Stimulated activated CD4-positive, alpha-beta T cell treated with anti-CD3 and anti-CD28 coated beads, Interleukin-1b, Interleukin-23, amount 100 ng/mL, for 4 hours (primary cell): ENCODE measurements around the gene CAPNS2.

Source experiments
- DNase-seq, 2 donors: peaks; one replicate each; pipeline ENCODE4 v3.0.0-alpha.2; 2020; ENCODE audit warnings: low read depth in 2 of 2

Gene CAPNS2

DNA sequence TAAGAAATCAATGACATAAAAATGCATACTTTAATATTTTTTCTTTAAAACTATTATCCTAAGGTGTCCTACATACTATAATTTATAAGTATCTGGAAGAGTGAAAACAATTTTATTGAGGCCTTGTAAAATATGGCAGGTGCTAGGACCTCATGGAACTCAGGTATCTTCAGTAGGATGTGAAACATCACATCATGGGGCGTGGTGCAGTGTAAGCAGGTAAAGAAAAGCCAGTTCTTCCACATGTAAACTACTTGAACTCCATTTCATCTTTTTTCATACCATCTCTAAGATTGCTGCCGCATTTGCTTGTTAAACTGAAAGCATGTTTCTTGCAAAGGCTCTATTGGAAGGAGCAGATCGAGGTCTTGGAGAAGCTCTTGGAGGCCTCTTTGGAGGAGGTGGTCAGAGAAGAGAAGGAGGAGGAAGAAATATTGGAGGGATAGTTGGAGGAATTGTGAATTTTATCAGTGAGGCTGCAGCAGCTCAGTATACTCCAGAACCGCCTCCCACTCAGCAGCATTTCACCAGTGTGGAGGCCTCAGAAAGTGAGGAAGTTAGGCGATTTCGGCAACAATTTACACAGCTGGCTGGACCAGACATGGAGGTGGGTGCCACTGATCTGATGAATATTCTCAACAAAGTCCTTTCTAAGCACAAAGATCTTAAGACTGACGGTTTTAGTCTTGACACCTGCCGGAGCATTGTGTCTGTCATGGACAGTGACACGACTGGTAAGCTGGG lies at the start of gene CAPNS2:
Gene CAPNS2, plus strand, starts transcription at position 253 of the 744 bp plus-strand sequence. Its CDS starts 73 bp downstream, at position 326.
- DNase-seq = no peak

DNA sequence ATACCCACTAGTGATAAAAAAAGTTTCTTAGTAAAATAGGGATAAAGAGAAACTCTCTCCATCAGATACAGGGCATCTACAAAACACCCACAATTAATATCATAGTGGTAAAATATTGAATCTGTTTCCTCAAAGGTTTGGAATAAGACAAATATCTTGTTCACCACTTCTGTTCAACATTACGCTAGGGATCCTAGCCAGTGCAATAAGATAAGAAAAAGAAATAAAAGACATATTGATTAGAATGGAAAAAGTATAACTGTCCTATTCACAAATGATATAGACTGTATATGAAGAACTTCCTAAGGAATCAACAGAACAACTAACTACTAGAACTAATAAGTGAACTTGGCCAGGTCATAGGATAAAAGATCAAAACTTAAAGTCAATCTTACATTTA lies 44.7 kb upstream of the CAPNS2 start:
- no peak for DNase-seq

DNA sequence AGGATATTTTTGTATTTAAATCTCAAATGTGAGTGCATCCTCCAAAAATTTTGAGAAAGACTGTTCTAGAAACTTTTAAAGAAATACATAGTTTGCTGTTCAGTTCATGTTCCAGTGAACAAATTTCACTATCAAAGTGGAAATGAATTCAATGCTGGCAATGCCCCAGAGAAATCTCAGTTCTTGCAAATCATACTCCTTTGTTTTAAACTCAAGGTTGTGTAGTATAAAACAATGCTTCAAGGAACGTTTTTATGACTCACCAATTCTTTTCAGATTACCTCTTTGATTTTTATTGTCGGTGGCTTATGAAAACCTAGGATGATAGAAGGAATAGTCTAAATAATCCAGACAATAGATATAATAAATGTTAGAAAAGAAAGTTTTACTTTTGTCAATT lies 40.0 kb upstream of the CAPNS2 start:
- DNase-seq = no peak

DNA sequence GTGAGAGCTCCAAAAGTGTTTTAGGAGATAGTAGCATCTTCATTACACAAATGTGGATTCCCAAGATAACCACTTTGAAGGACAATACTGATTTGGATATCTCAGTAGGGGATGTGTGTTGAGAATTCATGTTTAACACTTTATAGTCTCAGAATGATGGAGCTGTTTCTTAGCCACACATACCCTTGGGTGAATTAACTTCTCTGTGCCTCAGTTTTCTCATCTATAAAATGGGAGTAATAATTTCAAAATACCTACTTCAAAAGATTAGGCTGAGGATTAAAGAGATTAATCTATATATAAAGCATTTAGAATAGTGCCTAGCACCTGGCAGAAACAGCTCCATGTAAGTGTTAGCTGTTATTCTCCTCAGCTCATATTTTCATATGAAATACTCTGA lies 38.6 kb upstream of the CAPNS2 start:
- DNase-seq = no peak

DNA sequence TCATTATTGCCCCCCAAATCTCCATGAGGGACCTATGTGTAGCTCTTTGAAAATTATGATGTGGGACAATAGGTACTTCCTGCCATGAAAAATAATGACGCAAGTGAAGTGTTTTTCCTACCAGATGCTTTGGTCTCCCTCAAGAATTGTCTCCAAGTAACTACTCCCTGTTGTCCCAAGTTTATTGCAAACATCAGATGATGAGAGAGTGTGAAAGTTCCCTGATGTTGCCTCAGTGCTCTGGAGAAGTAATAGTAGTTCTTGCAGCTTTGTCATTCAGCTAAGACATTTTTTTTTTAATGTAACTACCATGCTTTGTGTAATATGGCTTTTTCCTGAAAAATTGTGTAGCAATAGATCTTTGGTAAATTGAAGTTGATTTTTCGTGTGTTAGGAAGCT lies 37.5 kb upstream of the CAPNS2 start:
- no peak for DNase-seq

DNA sequence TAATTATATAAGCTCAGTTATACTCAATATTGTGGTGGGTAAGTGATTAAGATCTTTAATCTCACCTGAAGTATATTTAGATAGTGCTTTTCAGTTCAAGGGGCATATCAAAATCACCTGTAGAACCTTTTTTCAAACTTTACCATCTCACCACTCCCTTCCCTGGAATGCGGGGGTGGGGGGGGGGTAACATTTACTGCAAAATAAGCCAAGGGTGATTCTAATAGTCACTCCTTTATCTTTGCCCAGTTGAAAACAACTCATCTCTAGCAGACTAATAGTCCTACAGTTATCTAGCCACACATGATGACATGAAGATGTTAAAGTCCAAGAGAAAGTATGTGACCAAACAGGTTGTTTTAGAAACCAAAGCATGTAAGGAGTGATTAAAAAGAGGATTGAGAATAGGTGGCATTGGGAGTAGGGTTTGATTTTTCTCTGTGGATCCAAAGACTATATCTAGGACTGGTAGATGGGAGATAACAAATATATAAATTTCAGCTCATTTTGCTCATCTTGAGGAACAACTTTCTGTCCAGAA lies 36.1 kb upstream of the CAPNS2 start:
- DNase-seq = no peak

DNA sequence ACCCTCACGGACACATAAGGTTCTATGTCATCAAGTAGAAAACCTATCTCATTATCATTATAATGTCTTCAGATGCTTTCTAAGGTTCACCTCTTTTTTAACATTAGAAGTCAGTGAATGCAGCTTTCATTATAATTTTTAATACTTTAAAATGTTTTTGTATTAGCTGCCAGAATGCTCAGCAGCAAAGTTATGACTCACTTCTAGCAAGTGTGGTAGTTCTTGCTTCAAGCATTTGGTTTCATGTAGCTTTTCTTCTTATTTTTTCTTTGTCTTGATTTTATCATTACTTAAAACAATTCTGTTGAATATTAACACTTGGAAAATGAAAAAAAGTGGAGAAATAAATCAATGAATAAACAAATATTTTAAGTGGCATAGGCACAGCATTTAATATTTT lies 34.3 kb upstream of the CAPNS2 start:
- no peak for DNase-seq

DNA sequence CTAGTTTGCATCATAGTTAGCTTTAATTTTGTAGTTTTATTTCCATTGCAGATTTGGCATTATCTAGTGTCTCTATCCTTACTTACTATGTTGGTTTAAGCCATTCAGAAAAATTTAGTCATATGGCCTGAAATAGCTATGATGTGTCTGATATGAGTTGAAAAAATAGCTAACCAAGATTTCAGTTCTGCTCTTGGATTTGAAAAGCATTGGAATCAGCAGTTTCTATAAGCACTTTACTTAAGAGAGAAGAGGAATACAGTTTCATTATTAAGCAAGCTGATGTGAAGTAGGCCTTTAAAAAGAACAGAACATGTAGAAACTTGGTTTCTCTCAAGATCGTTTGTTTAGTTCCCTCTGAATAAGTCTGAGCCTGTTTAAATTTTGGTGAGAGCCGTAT lies 31.7 kb upstream of the CAPNS2 start:
- DNase-seq = no peak

DNA sequence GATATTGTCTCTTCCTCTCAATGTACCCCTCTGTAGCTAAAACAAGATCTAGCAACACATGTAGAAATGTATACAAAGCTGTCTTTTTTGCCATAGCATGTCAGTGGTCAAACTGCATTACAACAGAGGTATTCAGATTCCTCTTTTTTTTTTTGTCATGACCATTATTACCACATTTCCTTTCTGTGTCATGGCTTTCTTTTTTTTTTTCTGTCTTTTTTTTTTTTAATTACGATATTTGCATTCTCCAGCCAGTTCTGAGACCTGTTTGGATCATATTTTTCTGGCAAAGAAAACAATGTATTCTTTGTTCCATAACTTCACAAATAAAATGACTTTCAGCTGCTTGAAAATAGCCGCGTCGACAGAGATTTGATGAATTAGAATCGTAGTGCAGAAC lies 27.4 kb upstream of the CAPNS2 start:
- DNase-seq = no peak

DNA sequence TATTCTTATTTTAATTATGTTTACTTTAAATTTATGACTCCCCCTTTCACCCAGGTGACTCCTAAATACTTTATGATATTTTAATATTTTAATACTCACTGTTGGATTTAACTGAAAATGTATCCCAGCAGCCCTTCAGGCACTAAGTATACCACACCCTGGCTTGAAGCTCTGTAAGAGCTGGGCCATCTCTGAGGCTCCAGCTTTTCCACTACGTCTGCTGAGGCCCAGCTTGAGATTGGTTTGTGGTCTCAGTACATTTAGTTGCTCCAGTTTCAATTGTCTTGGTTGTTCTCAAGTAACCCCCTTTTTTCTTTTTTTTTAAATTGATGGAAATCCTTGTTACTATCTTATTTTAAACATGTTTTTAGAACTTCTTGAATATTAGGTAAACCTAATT lies 27.0 kb upstream of the CAPNS2 start:
- DNase-seq = no peak

DNA sequence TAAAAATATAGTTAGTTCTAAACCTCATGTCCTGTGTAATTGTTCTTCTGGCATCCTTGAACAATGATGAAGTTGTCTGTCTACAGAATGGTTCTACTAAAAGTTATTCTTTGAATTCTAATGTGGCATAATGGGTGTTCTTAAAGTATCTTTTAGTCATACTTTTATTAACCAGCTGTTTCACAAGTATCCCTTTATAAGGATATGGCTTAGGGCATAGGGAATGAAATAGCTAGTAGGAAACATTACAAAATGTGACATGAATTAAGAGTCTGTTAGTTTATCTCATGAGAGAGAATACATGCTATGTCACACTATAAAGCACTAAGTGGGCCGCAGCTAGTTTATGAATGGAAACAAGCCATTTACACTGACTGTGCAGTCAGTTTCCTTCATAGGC lies 26.3 kb upstream of the CAPNS2 start:
- DNase-seq = no peak

DNA sequence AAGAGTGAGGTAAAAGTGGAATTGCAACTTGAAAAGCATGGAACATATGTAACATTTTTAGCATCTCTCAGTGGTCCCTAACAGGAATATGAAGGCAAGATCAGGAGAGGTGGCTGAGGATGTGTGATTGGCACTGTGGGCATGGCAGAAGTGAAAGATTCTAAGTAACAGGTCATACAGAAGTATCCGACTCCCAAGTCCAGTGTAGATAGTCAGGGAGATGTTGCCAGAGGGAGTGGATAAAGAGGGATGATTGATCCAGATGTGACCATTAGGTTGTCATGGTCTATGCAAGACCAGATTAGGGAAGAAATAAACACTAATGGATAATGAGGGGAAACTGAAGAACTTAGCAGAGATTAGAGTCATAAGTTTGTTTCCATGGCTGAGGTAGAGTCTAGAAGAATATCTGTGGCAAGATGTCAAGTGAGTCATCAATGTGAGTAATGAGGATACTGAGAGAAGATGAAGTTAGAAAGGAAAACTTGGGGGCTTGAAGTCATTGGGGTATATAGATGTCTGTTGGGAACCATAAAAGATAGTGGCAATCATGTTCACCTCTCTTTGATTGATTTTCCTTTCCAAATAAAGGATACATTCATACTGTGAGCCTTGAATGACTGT lies 23.9 kb upstream of the CAPNS2 start:
- no peak for DNase-seq

DNA sequence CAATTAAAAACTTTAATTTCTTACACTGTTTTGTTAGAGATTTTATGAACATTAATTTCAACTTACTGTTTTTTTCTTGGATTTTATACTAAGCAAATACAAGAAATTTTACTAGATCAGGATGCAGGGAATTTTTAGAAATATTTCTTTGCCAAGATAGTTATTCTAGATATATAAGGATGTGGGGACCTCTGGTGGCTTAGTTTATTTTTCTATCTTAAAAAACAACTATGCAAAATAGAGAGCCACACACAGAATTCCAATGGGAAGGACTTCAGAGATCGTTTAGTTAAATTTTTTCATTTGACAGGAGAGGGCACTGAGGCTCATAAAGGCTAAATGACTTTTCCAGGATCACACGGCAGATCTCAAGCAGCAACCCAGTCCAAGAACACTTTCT lies 23.0 kb upstream of the CAPNS2 start:
- DNase-seq = no peak

DNA sequence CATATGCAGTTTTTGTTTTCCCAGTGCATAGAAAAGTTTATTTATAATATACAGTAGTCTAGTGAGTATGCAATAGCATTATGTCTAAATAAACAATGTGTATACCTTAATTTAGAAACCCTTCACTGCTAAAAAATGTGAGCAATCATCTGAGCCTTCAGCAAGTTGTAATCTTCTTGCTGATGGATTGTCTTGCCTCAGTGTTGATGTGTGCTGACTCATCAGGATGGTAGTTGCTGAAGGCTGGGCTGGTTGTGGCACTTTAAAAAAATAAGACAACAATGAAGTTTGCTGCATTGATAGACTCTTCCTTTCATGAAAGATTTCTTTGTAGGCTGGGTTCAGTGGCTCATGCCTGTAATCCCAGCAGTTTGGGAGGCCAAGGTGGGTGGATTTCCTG lies 13.9 kb upstream of the CAPNS2 start:
- DNase-seq = no peak

DNA sequence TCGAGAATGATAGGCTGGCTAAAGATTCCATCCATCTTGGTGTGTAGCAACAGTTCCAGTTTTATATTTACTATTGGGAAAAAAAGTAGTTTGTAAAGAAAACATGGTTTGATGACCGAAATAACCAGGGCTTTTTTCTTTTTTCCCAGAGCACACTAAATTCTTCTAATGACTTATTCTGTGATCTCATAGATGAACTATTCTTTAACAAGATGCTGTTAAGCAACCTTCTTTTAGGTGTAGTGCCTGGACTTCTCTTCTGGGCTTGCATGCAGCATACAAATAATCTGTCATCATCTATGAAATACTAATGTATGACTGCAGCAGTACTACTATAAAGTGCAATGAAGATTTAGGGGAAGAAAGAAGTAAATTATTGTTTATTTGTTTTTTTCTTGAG lies 11.0 kb upstream of the CAPNS2 start:
- no peak for DNase-seq

DNA sequence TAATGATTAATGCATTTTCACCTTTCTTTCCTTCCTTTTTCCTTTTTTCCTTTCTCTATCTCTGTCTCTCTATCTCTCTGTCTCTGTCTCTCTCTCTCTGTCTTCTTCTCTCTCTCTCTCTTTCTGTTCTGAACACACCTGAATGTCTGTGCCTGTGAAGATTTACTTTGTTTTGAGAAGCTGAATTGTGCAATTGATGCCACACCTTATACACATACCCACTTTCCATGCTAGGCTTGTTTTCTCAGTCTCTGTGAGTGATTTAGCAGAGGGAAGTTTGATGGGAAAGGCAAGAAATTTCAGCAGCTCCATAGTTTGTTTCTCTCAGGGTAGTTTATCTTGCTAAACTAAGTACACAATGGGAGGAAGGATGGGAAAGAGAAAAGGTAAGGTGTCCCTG lies 9.3 kb upstream of the CAPNS2 start:
- DNase-seq = no peak

DNA sequence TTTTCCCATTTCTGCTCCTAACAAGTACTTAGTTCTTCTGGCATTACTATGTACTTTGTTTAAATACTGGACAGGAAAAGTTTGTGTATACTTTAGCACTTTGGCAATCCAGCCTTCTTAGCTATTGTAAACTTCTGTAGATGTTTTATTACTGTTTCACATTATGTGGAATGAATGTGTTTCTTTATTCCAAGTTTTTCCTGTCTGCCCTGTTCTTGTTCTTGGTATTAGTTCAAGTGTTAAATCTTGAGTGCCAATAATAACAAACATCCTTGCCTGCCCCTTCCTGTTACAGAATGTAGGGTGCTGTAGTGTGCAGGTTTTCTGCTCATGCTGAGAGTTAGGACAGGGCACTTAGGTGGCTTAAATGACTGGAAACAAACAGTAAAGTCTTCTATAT lies 7.3 kb upstream of the CAPNS2 start:
- DNase-seq = no peak

DNA sequence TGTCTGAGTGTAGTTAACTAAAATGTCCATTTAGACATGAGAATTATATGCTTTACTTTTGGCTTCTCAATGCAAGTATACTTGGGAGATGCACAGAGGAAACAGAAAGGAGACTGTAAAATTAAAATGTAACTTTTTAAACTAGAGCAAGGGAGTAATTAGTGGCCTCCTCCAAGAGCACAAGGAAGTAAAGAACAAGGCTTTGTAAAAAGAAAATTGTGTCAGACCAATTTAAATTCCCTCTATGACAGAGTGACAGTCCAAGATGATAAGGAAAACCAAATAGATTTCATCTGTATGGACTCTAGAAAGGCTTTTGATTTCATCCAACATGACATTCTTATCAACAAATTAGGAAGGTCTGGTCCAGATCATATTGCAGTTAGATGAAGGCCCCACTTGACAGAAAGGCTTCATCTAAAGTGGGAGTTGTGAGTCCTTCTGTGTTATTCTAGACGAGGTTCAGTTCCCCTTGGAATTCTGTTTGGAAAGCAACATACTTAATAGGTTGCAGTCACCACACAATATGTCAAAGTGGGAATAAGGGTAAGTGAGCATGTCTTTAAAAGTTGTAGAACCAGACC lies 6.5 kb upstream of the CAPNS2 start:
- DNase-seq = no peak

DNA sequence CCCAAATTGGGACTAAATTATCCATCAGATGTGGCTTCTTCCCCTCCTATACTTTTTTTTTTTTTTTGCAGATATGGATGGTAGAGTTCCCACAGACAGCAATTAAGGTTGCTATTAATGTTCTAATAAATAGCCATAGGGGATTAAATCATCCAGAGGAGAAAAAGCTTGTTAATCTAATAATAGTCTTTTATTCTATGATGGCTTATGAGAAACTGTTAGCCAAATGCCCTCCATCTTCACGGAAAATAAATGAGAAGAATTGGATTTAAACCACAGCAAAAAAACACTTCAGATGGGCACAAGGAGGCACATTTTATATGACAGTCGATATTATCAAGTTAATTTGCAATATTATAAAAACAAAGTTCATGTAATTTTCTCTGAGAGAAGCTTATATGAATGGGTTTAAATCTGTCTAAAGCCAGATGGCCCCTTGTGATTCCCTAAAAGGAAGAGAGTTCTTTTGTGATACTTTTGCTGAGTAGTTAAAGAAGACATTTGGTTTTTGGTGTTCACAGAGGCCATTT lies 5.1 kb upstream of the CAPNS2 start:
- no peak for DNase-seq

DNA sequence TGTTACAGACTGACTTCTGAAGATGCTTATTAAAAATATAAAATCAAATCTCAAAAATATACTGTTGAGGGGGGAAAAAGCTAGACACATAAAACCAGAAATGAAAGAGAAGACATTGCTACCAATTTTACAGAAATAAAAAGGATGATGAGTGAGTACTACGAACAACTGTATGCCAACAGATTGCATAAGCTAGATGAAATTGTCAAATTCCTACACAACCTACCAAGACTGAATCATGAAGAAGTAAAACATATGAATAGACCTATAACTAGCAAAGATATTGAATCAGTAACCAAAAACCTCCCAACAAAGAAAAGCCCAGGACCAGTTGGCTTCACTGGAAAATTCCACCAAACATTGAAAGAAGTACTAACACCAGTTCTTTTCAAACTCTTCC lies 3.5 kb upstream of the CAPNS2 start:
- DNase-seq = no peak

DNA sequence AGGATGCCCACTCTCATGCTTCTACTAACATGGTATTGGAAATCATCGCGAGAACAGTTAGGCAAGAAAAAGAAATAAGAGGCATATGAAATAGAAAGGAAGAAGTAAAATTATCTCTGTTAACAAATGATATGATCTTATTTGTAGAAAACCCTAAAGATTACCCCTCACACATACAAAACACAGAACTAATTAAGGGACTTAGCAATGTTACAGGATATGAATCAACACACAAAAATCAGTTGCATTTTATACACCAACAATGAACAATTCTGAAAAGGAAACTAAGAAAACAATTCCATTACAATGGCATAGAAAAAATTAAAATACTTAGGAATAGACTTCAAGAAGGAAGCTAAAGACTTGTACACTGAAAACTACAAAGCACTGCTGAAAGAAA lies 2.7 kb upstream of the CAPNS2 start:
- DNase-seq = no peak

DNA sequence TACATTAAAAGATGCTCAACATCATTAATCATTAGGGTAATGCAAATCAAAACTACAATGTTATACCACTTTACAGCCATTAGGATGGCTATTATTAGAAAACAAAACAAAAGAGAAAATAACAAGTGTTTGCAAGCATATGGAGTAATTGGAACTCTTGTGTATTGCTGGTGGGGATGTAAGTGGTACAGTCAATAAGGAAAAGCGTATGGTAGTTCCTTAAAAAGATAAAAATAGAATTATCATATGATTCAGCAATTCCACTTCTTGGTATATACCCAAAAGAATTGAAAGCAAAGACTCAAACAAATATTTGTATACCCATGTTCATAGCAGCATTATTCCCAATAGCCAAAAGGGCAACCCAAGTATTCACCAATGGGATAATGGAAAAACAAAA lies 1.4 kb upstream of the CAPNS2 start:
- DNase-seq = no peak

DNA sequence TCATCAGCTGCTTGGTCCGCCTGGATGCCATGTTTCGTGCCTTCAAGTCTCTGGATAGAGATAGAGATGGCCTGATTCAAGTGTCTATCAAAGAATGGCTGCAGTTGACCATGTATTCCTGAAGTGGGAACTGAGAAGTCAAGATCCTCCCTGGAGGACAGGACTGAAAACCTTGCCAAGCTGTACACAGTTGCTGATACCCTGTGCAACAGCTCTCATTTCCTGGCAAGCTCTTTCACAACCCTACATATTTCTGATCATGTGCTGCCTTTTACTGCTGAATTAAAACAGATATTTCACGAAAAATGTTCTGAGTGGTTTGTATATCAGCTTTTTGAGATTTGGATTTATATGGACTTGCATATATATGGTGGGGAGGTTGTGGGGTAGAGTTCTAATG lies 898 bp downstream of the CAPNS2 start:
- DNase-seq = no peak
